ENCODE measurements around the gene CIB4. TPM values are rescaled to one million over a fixed set of nuclear protein-coding genes. Genes with fewer than 3 reads are reported as not detected.

CIB4 gene
- total and polyA plus RNA-seq, 2 experiments from 2014 or later, result not detected

- no peaks in the 10 kb centered on the region for H3K79me2 ChIP-seq
- no peak overlapping the region for H2AFZ ChIP-seq
- H3K4me3 ChIP-seq, result no peak overlapping the region
- H3K27ac ChIP-seq, result peak overlapping the region; percentile 86
- no peak overlapping the region for H3K4me2 ChIP-seq
- H3K9me3 ChIP-seq (ENCODE audit: low read depth), result no peaks in the 10 kb centered on the region
- TF ChIP-seq CTCF (IDR thresholded peaks at IDR 0.05; ENCODE audit: poor library complexity) (no peak), EZH2 (IDR thresholded peaks at IDR 0.05; ENCODE audit: borderline replicate concordance) (no peak), EZH2phosphoT487 (IDR thresholded peaks at IDR 0.05; ENCODE audit: low read depth, severe bottlenecking, unreplicated experiment) (no peak)
- no peak for DNase-seq (ENCODE audit: low spot score)
- H4K20me1 ChIP-seq (ENCODE audit: insufficient read depth, poor library complexity, severe bottlenecking), result no peaks in the 10 kb centered on the region
- no peaks in the 10 kb centered on the region for H3K36me3 ChIP-seq (replicated peaks; ENCODE audit: insufficient read depth, low read depth)
- no peaks in the 10 kb centered on the region for H3K9me2 ChIP-seq (replicated peaks; ENCODE audit: insufficient read depth)
- no peaks in the 10 kb centered on the region for H3K27me3 ChIP-seq
- peaks cover 63% of the 10 kb centered on the region for H3K4me1 ChIP-seq (ENCODE audit: insufficient read depth)
- 90% methylated on average over 6 of the region's 8 CpGs for WGBS (ENCODE audit: low lambda C conversion rate, missing lambda C conversion rate)
Observed at GRCh38 chr2:26608557-26608956, 32.6 kb downstream of the CIB4 start.

- no peak for TF ChIP-seq EZH2phosphoT487 (IDR thresholded peaks at IDR 0.05; ENCODE audit: low read depth, severe bottlenecking, unreplicated experiment)
- no peak for TF ChIP-seq EZH2 (IDR thresholded peaks at IDR 0.05; ENCODE audit: borderline replicate concordance)
- no peaks in the 10 kb centered on the region for H3K9me3 ChIP-seq (ENCODE audit: low read depth)
- H3K79me2 ChIP-seq, result no peaks in the 10 kb centered on the region
- H3K9me2 ChIP-seq (replicated peaks; ENCODE audit: insufficient read depth), result no peaks in the 10 kb centered on the region
- DNase-seq (ENCODE audit: low spot score), result no peak
- H3K4me3 ChIP-seq, result no peak overlapping the region
- 93% methylated on average over 8 of the region's 8 CpGs for WGBS (ENCODE audit: low lambda C conversion rate, missing lambda C conversion rate)
- H2AFZ ChIP-seq, result no peak overlapping the region
- H3K4me2 ChIP-seq, result no peak overlapping the region
- no peaks in the 10 kb centered on the region for H4K20me1 ChIP-seq (ENCODE audit: insufficient read depth, poor library complexity, severe bottlenecking)
- peaks cover 54% of the 10 kb centered on the region for H3K4me1 ChIP-seq (ENCODE audit: insufficient read depth)
- H3K36me3 ChIP-seq (replicated peaks; ENCODE audit: insufficient read depth, low read depth), result no peaks in the 10 kb centered on the region
- H3K27ac ChIP-seq, result no peak overlapping the region
- no peaks in the 10 kb centered on the region for H3K27me3 ChIP-seq
Observed at GRCh38 chr2:26607698-26608097, 33.5 kb downstream of the CIB4 start.

- WGBS (ENCODE audit: low lambda C conversion rate, missing lambda C conversion rate), result 69% methylated on average over 5 of the region's 5 CpGs
- H2AFZ ChIP-seq, result no peak overlapping the region
- H4K20me1 ChIP-seq (ENCODE audit: insufficient read depth, poor library complexity, severe bottlenecking), result no peaks in the 10 kb centered on the region
- H3K27me3 ChIP-seq, result no peaks in the 10 kb centered on the region
- peaks cover 46% of the 10 kb centered on the region for H3K4me1 ChIP-seq (ENCODE audit: insufficient read depth)
- no peaks in the 10 kb centered on the region for H3K9me2 ChIP-seq (replicated peaks; ENCODE audit: insufficient read depth)
- H3K4me2 ChIP-seq, result peak overlapping the region; percentile 56
- peak overlapping the region; percentile 63 for H3K27ac ChIP-seq
- no peaks in the 10 kb centered on the region for H3K9me3 ChIP-seq (ENCODE audit: low read depth)
- H3K4me3 ChIP-seq, result no peak overlapping the region
- no peaks in the 10 kb centered on the region for H3K36me3 ChIP-seq (replicated peaks; ENCODE audit: insufficient read depth, low read depth)
- TF ChIP-seq CTCF (IDR thresholded peaks at IDR 0.05; ENCODE audit: poor library complexity) (no peak), EZH2 (IDR thresholded peaks at IDR 0.05; ENCODE audit: borderline replicate concordance) (no peak), EZH2phosphoT487 (IDR thresholded peaks at IDR 0.05; ENCODE audit: low read depth, severe bottlenecking, unreplicated experiment) (no peak)
- H3K79me2 ChIP-seq, result no peaks in the 10 kb centered on the region
- peak; percentile 52 for DNase-seq (ENCODE audit: low spot score)
Observed at GRCh38 chr2:26606847-26607190, 34.3 kb downstream of the CIB4 start.

- H4K20me1 ChIP-seq (ENCODE audit: insufficient read depth, poor library complexity, severe bottlenecking), result no peaks in the 10 kb centered on the region
- H2AFZ ChIP-seq, result peak overlapping the region; percentile 31
- peak overlapping the region; percentile 56 for H3K4me2 ChIP-seq
- WGBS (ENCODE audit: low lambda C conversion rate, missing lambda C conversion rate), result 85% methylated on average over 18 of the region's 18 CpGs
- H3K36me3 ChIP-seq (replicated peaks; ENCODE audit: insufficient read depth, low read depth), result no peaks in the 10 kb centered on the region
- no peak for DNase-seq (ENCODE audit: low spot score)
- no peaks in the 10 kb centered on the region for H3K9me2 ChIP-seq (replicated peaks; ENCODE audit: insufficient read depth)
- H3K27me3 ChIP-seq, result no peaks in the 10 kb centered on the region
- H3K4me1 ChIP-seq (ENCODE audit: insufficient read depth), result peaks cover 45% of the 10 kb centered on the region
- H3K9me3 ChIP-seq (ENCODE audit: low read depth), result no peaks in the 10 kb centered on the region
- no peaks in the 10 kb centered on the region for H3K79me2 ChIP-seq
- peak overlapping the region; percentile 63 for H3K27ac ChIP-seq
- H3K4me3 ChIP-seq, result no peak overlapping the region
- no peak for TF ChIP-seq CTCF (IDR thresholded peaks at IDR 0.05; ENCODE audit: poor library complexity)
- TF ChIP-seq EZH2 (IDR thresholded peaks at IDR 0.05; ENCODE audit: borderline replicate concordance), result no peak
- no peak for TF ChIP-seq EZH2phosphoT487 (IDR thresholded peaks at IDR 0.05; ENCODE audit: low read depth, severe bottlenecking, unreplicated experiment)
Observed at GRCh38 chr2:26605999-26606846, 34.9 kb downstream of the CIB4 start.

Measured in hepatocyte (in vitro differentiated cells).